ENCODE data around the gene FAM47E. TPM values are rescaled to one million over a fixed set of nuclear protein-coding genes. Genes with fewer than 3 reads are reported as not detected.
"Not testable (repeated sequence)": the region's sequence is repeated elsewhere in the genome, so short reads cannot be mapped to it uniquely, and the experiment has no call there.

The FAM47E gene
- total RNA-seq, 6 experiments from 2014 or later = 0.17 TPM; not detected in 5

- Mint-ChIP-seq H3K27me3 (ENCODE audit: insufficient read depth) (peaks cover 14% of the 10 kb centered on the region), H3K27ac (no peak overlapping the region), H3K4me1 (ENCODE audit: low read depth) (no peaks in the 10 kb centered on the region), H3K4me3 (no peak overlapping the region), H3K9me3 (peaks cover 14% of the 10 kb centered on the region), H3K36me3 (ENCODE audit: low read depth) (peaks cover 11% of the 10 kb centered on the region)
- no peak for TF ChIP-seq CTCF (IDR thresholded peaks at IDR 0.05)
- DNase-seq = no peak
Observed at GRCh38 chr4:76235915-76236314, 15.6 kb upstream of the FAM47E start.

GRCh38 chr4:76238236-76238635, 13.3 kb upstream of the FAM47E start:
- H3K27me3 Mint-ChIP-seq (ENCODE audit: insufficient read depth) = peaks cover 26% of the 10 kb centered on the region
- H3K9me3 Mint-ChIP-seq = peaks cover 14% of the 10 kb centered on the region
- no peak for TF ChIP-seq CTCF (IDR thresholded peaks at IDR 0.05)
- H3K4me1 Mint-ChIP-seq (ENCODE audit: low read depth) = no peaks in the 10 kb centered on the region
- H3K36me3 Mint-ChIP-seq (ENCODE audit: low read depth) = peaks cover 11% of the 10 kb centered on the region
- H3K27ac Mint-ChIP-seq = no peak overlapping the region
- no peak overlapping the region for H3K4me3 Mint-ChIP-seq
- no peak for DNase-seq

GRCh38 chr4:76238701-76239100, 12.8 kb upstream of the FAM47E start:
- Mint-ChIP-seq H3K9me3 (peaks cover 14% of the 10 kb centered on the region), H3K4me3 (no peak overlapping the region), H3K27ac (no peak overlapping the region), H3K4me1 (ENCODE audit: low read depth) (no peaks in the 10 kb centered on the region), H3K27me3 (ENCODE audit: insufficient read depth) (peaks cover 27% of the 10 kb centered on the region), H3K36me3 (ENCODE audit: low read depth) (peaks cover 11% of the 10 kb centered on the region)
- DNase-seq = no peak
- no peak for TF ChIP-seq CTCF (IDR thresholded peaks at IDR 0.05)

- no peak overlapping the region for H3K4me3 Mint-ChIP-seq
- DNase-seq = no peak
- H3K4me1 Mint-ChIP-seq (ENCODE audit: low read depth) = no peaks in the 10 kb centered on the region
- peaks cover 26% of the 10 kb centered on the region for H3K27me3 Mint-ChIP-seq (ENCODE audit: insufficient read depth)
- H3K36me3 Mint-ChIP-seq (ENCODE audit: low read depth) = peaks cover 11% of the 10 kb centered on the region
- no peak overlapping the region for H3K27ac Mint-ChIP-seq
- no peak for TF ChIP-seq CTCF (IDR thresholded peaks at IDR 0.05)
- peaks cover 14% of the 10 kb centered on the region for H3K9me3 Mint-ChIP-seq
Observed at GRCh38 chr4:76240236-76240635, 11.3 kb upstream of the FAM47E start.

GRCh38 chr4:76243877-76244276, 7.6 kb upstream of the FAM47E start:
- not testable (repeated sequence) for H3K4me1 Mint-ChIP-seq (ENCODE audit: low read depth); DNase-seq; H3K4me3 Mint-ChIP-seq; H3K27ac Mint-ChIP-seq
- Mint-ChIP-seq H3K9me3 (peaks cover 10% of the 10 kb centered on the region), H3K27me3 (ENCODE audit: insufficient read depth) (peaks cover 26% of the 10 kb centered on the region), H3K36me3 (ENCODE audit: low read depth) (peaks cover 11% of the 10 kb centered on the region)

GRCh38 chr4:76246025-76246424, 5.5 kb upstream of the FAM47E start:
- no peak for TF ChIP-seq CTCF (IDR thresholded peaks at IDR 0.05)
- DNase-seq = no peak
- Mint-ChIP-seq H3K4me3 (no peak overlapping the region), H3K9me3 (no peaks in the 10 kb centered on the region), H3K27ac (no peak overlapping the region), H3K4me1 (ENCODE audit: low read depth) (peaks cover 2% of the 10 kb centered on the region; the same call in 1 of the 2 replicates), H3K36me3 (ENCODE audit: low read depth) (no peaks in the 10 kb centered on the region), H3K27me3 (ENCODE audit: insufficient read depth) (peaks cover 28% of the 10 kb centered on the region)
